Measurements from ENCODE around the gene CYS1. TPM values are rescaled to one million over a fixed set of nuclear protein-coding genes. Genes with fewer than 3 reads are reported as not detected.

CYS1 gene
- total and polyA plus RNA-seq, 2 donors (not counting 3 experiments of a cell fraction or from before 2014, with no cell fraction given): not detected

DNA sequence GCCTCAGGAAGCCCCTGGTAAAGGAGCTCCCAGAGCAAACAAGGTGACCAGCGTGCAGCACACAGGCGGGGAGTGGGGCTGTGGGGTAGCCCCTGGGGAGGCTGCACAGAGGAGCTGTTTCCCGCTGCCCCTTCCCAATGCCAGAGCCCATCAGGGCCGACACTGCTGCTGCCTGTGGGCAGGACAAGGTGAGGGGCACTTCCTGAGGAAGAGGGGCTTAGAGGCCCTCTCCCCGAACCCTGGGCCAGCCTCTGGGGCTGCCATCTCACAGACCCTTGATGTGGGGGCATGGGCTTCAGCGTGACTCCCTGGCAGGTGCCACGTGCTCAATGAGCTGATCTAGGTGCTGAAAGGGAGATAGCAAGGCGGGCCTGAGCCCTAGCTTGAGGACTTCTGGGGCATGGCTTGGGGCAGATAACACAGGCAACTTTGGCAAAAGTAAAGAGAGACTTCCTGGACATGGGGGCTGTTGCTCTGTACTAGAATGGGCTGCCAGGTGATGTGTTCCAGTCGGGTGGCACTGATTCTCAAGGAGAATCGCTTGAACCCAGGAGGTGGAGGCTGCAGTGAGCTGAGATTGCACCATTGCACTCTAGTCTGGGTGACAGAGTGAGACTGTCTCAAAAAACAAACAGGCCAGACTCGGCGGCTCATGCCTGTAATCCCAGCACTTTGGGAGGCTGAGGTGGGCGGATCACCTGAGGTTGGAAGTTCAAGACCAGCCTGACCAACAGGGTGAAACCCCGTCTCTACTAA lies 46.8 kb downstream of the CYS1 start:
- H4K20me1 ChIP-seq (replicated peaks; ENCODE audit: control insufficient read depth, extremely low read depth, insufficient read depth, low read length): no peaks in the 10 kb centered on the region
- BruUV-seq (replicated peaks): no TSS peak
- no peaks in the 10 kb centered on the region for H3K27me3 ChIP-seq (ENCODE audit: control insufficient read depth in 2 of 2, insufficient read depth in 2 of 2, low read length in 2 of 2)
- intact Hi-C loops (cut with micrococcal nuclease): no loop called here
- CTCF ChIA-PET: interaction anchor here (1.1 to 4.2 kb wide), 4 partner anchors 49 to 234 kb away, joined by 3 to 52 read pairs (median 6); no protein-coding TSS in a partner anchor
- H3K36me3 ChIP-seq (ENCODE audit: control insufficient read depth in 2 of 2, extremely low read depth in 1 of 2, insufficient read depth in 2 of 2, low read length in 2 of 2): no peaks in the 10 kb centered on the region
- dilution Hi-C loops (cut with MboI; ENCODE audit: extremely low pct_ligation_motif_present, low sequenced_read_pairs): no loop called here
- POLR2A ChIA-PET: interaction anchor here (0.8 kb wide), 1 partner anchor 15 kb away, joined by 4 read pairs; no protein-coding TSS in a partner anchor
- no peak overlapping the region for H3K27ac ChIP-seq (ENCODE audit: insufficient read depth, low read depth, low read length)
- no peaks in the 10 kb centered on the region for H3K9me3 ChIP-seq (replicated peaks; ENCODE audit: control insufficient read depth, insufficient read depth, low read length)
- FAIRE-seq (no peak), DNase-seq (ENCODE audit: low read depth, low spot score) (no peak)
- H3K4me2 ChIP-seq (ENCODE audit: insufficient read depth, low read length): no peak overlapping the region
- no peak overlapping the region for H2AFZ ChIP-seq (ENCODE audit: low read depth, low read length)
- H3K9ac ChIP-seq (replicated peaks; ENCODE audit: extremely low read depth, insufficient read depth, low read length): no peak overlapping the region
- no peaks in the 10 kb centered on the region for H3K9me1 ChIP-seq (replicated peaks; ENCODE audit: control insufficient read depth, extremely low read depth, insufficient read depth, low read length)
- H3K79me2 ChIP-seq (ENCODE audit: control insufficient read depth, insufficient read depth, low read length): no peaks in the 10 kb centered on the region
- no peak for TF ChIP-seq JUN (IDR thresholded peaks at IDR 0.05; ENCODE audit: borderline replicate concordance, insufficient read depth, insufficient read length, low read depth)
- H3K4me3 ChIP-seq (replicated peaks in 1 of 3; ENCODE audit: insufficient read depth in 1 of 3, low read depth in 1 of 3, low read length in 3 of 3): no peak overlapping the region
- peaks cover 31% of the 10 kb centered on the region for H3K4me1 ChIP-seq (ENCODE audit: control insufficient read depth, extremely low read depth, insufficient read depth, low read length)

DNA sequence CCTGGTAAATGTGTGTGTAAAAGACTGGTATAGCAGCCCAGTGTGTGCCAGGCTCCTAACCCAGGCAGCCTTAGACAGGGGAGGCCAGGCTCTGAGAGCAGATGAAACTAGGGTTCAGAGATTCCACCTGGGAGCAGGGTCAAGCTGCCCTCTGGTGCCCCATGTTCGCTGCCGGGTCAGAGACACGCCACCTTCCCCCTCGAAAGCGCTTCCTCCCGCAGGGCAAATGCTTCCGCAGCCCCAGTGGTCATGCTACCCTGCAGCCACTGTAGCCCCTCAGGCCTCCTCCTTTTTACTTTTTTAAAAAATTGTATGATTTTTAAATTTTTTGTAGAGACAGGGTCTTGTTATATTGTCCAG lies 47.5 kb downstream of the CYS1 start:
- Histone ChIP-seq H2AFZ (ENCODE audit: low read depth, low read length) (no peak overlapping the region), H3K36me3 (ENCODE audit: control insufficient read depth in 2 of 2, extremely low read depth in 1 of 2, insufficient read depth in 2 of 2, low read length in 2 of 2) (no peaks in the 10 kb centered on the region), H3K79me2 (ENCODE audit: control insufficient read depth, insufficient read depth, low read length) (no peaks in the 10 kb centered on the region), H3K4me3 (replicated peaks in 1 of 3; ENCODE audit: insufficient read depth in 1 of 3, low read depth in 1 of 3, low read length in 3 of 3) (no peak overlapping the region), H3K4me2 (ENCODE audit: insufficient read depth, low read length) (no peak overlapping the region), H3K27ac (ENCODE audit: insufficient read depth, low read depth, low read length) (no peak overlapping the region), H3K27me3 (ENCODE audit: control insufficient read depth in 2 of 2, insufficient read depth in 2 of 2, low read length in 2 of 2) (no peaks in the 10 kb centered on the region), H3K9me3 (replicated peaks; ENCODE audit: control insufficient read depth, insufficient read depth, low read length) (no peaks in the 10 kb centered on the region), H3K4me1 (ENCODE audit: control insufficient read depth, extremely low read depth, insufficient read depth, low read length) (peaks cover 27% of the 10 kb centered on the region), H3K9ac (replicated peaks; ENCODE audit: extremely low read depth, insufficient read depth, low read length) (no peak overlapping the region), H4K20me1 (replicated peaks; ENCODE audit: control insufficient read depth, extremely low read depth, insufficient read depth, low read length) (no peaks in the 10 kb centered on the region), H3K9me1 (replicated peaks; ENCODE audit: control insufficient read depth, extremely low read depth, insufficient read depth, low read length) (no peaks in the 10 kb centered on the region)
- no peak for DNase-seq (ENCODE audit: low read depth, low spot score)
- TF ChIP-seq JUN (IDR thresholded peaks at IDR 0.05; ENCODE audit: borderline replicate concordance, insufficient read depth, insufficient read length, low read depth) (no peak), EZH2 (IDR thresholded peaks at IDR 0.05; ENCODE audit: borderline replicate concordance, low read depth, low read length, severe bottlenecking) (no peak), POLR2AphosphoS5 (IDR thresholded peaks at IDR 0.05; ENCODE audit: insufficient read depth, low read depth, low read length) (no peak), GATA2 (IDR thresholded peaks at IDR 0.05; ENCODE audit: insufficient read depth, insufficient read length, low read depth, low read length) (no peak), FOS (IDR thresholded peaks at IDR 0.05; ENCODE audit: borderline replicate concordance, insufficient read depth, low read length) (no peak), MYC (IDR thresholded peaks at IDR 0.05; ENCODE audit: low read depth, low read length) (no peak), CTCF (IDR thresholded peaks at IDR 0.05; ENCODE audit: extremely low read depth in 1 of 2, insufficient read depth in 1 of 2, low read depth in 1 of 2, low read length in 2 of 2) (no peak), POLR2A (IDR thresholded peaks at IDR 0.05; ENCODE audit: low read depth, low read length) (no peak)
- TF ChIP-seq, protein P1, sequence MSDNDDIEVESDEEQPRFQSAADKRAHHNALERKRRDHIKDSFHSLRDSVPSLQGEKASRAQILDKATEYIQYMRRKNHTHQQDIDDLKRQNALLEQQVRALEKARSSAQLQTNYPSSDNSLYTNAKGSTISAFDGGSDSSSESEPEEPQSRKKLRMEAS (IDR thresholded peaks at IDR 0.05; ENCODE audit: insufficient read depth, insufficient read length): no peak
- no peak for FAIRE-seq
- intact Hi-C loops (cut with micrococcal nuclease) (no loop called here), dilution Hi-C loops (cut with MboI; ENCODE audit: extremely low pct_ligation_motif_present, low sequenced_read_pairs) (no loop called here)
- BruUV-seq (replicated peaks): no TSS peak
- CTCF ChIA-PET: interaction anchor here (4.2 kb wide), 1 partner anchor 48 kb away, joined by 52 read pairs; no protein-coding TSS in a partner anchor
- POLR2A ChIA-PET: interaction anchor here (0.8 kb wide), 1 partner anchor 14 kb away, joined by 4 read pairs; no protein-coding TSS in a partner anchor

Data from endothelial cell of umbilical vein (primary cell).